Bone marrow (tissue), 2 donors: ENCODE results near the gene MBOAT7.

Source experiments
- DNase-seq, 2 donors: peaks; one replicate each; lab custom pipeline; 2025; lab: John Stamatoyannopoulos, UW

MBOAT7 gene

GRCh38 chr19:54162884-54163283 lies 26.5 kb downstream of the MBOAT7 start:
- no peak for DNase-seq

- peak; percentile 83 to 85 for DNase-seq
Observed at GRCh38 chr19:54162241-54162805, 27.1 kb downstream of the MBOAT7 start.

GRCh38 chr19:54160854-54161253 lies 28.5 kb downstream of the MBOAT7 start:
- DNase-seq: no peak

- DNase-seq: no peak
Observed at GRCh38 chr19:54160182-54160811, 29.1 kb downstream of the MBOAT7 start.

- DNase-seq: peak; percentile 89 to 100
Observed at GRCh38 chr19:54159352-54160181, 29.8 kb downstream of the MBOAT7 start, which contains the start of gene LENG1. Gene LENG1, minus strand, starts transcription at chr19:54159721. Its CDS starts 26 bp downstream, at chr19:54159695.

GRCh38 chr19:54158812-54159351 lies 30.5 kb downstream of the MBOAT7 start:
- DNase-seq: no peak

- no peak for DNase-seq
Observed at GRCh38 chr19:54156953-54157352, 32.4 kb downstream of the MBOAT7 start.

GRCh38 chr19:54156490-54156889 lies 32.9 kb downstream of the MBOAT7 start:
- no peak for DNase-seq

- DNase-seq: no peak
Observed at GRCh38 chr19:54155694-54156093, 33.7 kb downstream of the MBOAT7 start.

GRCh38 chr19:54154603-54155345 lies 34.6 kb downstream of the MBOAT7 start:
- DNase-seq: no peak

- DNase-seq: no peak
Observed at GRCh38 chr19:54153731-54154326, 35.6 kb downstream of the MBOAT7 start.

GRCh38 chr19:54152878-54153524 lies 36.4 kb downstream of the MBOAT7 start:
- no peak for DNase-seq

GRCh38 chr19:54152267-54152666 lies 37.1 kb downstream of the MBOAT7 start:
- DNase-seq: no peak

GRCh38 chr19:54151362-54152035 lies 37.9 kb downstream of the MBOAT7 start:
- no peak for DNase-seq

- no peak for DNase-seq
Observed at GRCh38 chr19:54149021-54149812, 40.2 kb downstream of the MBOAT7 start.

- DNase-seq: no peak
Observed at GRCh38 chr19:54148158-54148557, 41.2 kb downstream of the MBOAT7 start.

- no peak for DNase-seq
Observed at GRCh38 chr19:54147676-54148075, 41.7 kb downstream of the MBOAT7 start.

- DNase-seq: no peak
Observed at GRCh38 chr19:54145541-54146158, 43.7 kb downstream of the MBOAT7 start.

- DNase-seq: no peak
Observed at GRCh38 chr19:54142166-54142780, 47.1 kb downstream of the MBOAT7 start.
